HUES48 (cell line): Measurements from ENCODE around the gene SWT1.

Source experiments
- H3K27ac ChIP-seq: one replicate; pipeline ENCODE4 v1.7.0; 2013; ENCODE audit warnings: low read depth, low read length, inconsistent platforms
- H3K27me3 ChIP-seq: 2 replicates; pipeline ENCODE4 v1.6.1; 2013; ENCODE audit warnings: mild to moderate bottlenecking, low read length; ENCODE audit not compliant: control insufficient read depth, insufficient read depth
- H3K36me3 ChIP-seq: 2 replicates; pipeline ENCODE4 v1.6.1; 2013; ENCODE audit warnings: low read length; ENCODE audit not compliant: control insufficient read depth, insufficient read depth
- H3K4me1 ChIP-seq: 2 replicates; pipeline ENCODE4 v1.6.1; 2013; ENCODE audit warnings: mild to moderate bottlenecking, low read length; ENCODE audit not compliant: control insufficient read depth, insufficient read depth
- H3K4me3 ChIP-seq: 2 replicates; pipeline ENCODE4 v1.5.1; 2013; ENCODE audit warnings: mild to moderate bottlenecking, low read depth, low read length
- H3K9ac ChIP-seq: 2 replicates; pipeline ENCODE4 v1.6.1; 2013; ENCODE audit warnings: mild to moderate bottlenecking, low read depth, low read length, moderate library complexity
- H3K9me3 ChIP-seq: 2 replicates; pipeline ENCODE4 v1.6.1; 2013; ENCODE audit warnings: low read length; ENCODE audit not compliant: control insufficient read depth, insufficient read depth

Gene SWT1

DNA sequence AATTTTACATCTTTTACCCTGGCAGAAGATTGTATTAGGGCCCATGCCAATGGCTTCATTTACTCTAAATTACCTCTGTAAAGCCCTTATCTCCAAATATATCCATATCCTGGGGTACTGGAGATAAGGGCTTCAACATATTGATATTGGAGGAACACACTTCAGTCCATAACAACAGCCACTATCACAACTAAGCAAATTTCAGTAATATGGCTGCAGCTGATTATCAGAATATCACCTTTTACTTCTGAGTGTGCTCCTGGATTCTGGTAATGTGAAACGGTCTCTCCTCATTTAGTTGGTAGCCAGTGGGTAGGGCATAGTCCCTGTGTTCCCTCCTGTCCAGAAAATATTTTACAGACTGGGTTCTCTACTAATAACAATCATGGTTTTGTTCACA is 106.8 kb downstream of the SWT1 start:
- Histone ChIP-seq H3K9me3 (no peaks in the 10 kb centered on the region), H3K4me3 (no peak overlapping the region), H3K4me1 (no peaks in the 10 kb centered on the region), H3K36me3 (no peaks in the 10 kb centered on the region), H3K9ac (no peak overlapping the region), H3K27me3 (no peaks in the 10 kb centered on the region), H3K27ac (no peak overlapping the region)

DNA sequence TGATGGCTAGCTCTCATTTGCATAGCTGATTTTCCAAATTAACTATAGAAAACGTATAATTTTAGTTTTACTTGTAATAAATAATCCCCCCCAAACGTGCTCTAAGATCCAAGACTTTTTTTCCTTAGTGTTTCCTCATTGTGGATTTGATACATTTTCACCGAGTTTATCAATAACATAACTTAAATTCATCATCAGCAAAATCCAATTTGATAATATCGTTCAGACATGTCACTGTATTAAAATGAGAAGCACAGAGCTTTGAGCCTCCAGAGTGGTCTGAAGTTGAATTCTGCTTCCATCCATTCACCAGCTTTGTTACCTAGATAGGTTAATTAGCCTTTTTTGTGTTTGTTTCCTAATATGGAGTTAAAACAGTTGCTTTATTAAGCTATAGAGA is 108.3 kb downstream of the SWT1 start:
- Histone ChIP-seq H3K27ac (no peak overlapping the region), H3K9ac (no peak overlapping the region), H3K9me3 (no peaks in the 10 kb centered on the region), H3K4me1 (no peaks in the 10 kb centered on the region), H3K4me3 (no peak overlapping the region), H3K36me3 (no peaks in the 10 kb centered on the region), H3K27me3 (no peaks in the 10 kb centered on the region)

DNA sequence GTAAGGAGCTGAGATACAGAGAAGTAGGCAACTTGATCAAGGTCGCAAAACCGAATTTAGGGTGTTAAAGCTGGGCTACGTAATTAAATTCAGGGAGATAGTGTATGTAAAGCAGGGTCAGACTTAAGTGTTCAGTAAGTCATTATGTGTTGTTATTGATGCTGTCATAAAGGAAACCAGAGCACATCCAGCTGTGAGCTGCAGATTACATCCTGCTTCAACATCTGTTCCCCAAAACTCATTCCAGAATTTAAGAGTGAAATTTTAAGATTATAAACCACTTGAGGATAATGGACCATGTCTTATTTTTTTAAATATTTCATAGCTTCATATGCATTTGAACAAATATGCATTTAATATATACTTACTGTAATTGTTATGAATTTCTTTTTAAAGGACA is 110.3 kb downstream of the SWT1 start:
- Histone ChIP-seq H3K27me3 (no peaks in the 10 kb centered on the region), H3K27ac (no peak overlapping the region), H3K9ac (no peak overlapping the region), H3K9me3 (no peaks in the 10 kb centered on the region), H3K4me3 (no peak overlapping the region), H3K4me1 (no peaks in the 10 kb centered on the region), H3K36me3 (no peaks in the 10 kb centered on the region)

DNA sequence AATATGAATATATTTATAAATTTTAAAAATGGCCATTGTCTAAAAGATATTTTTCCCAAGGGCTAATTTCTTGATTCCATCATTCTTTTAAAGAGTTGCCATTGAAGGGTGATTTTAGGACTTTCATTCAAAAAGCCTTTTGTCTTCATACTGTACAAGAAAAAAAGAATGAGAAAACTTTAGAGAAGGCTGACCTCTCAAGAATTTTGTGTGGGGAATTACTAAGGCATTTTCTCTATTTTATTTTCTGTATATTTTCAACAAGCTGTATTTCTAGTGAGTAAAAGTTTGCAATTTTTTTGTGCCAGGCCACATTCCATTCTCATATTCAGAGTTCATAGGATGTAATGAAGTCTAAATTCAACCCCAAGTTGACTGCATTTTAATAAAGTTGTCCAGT is 110.7 kb downstream of the SWT1 start:
- Histone ChIP-seq H3K27ac (no peak overlapping the region), H3K9ac (no peak overlapping the region), H3K36me3 (no peaks in the 10 kb centered on the region), H3K4me1 (no peaks in the 10 kb centered on the region), H3K9me3 (no peaks in the 10 kb centered on the region), H3K4me3 (no peak overlapping the region), H3K27me3 (no peaks in the 10 kb centered on the region)

DNA sequence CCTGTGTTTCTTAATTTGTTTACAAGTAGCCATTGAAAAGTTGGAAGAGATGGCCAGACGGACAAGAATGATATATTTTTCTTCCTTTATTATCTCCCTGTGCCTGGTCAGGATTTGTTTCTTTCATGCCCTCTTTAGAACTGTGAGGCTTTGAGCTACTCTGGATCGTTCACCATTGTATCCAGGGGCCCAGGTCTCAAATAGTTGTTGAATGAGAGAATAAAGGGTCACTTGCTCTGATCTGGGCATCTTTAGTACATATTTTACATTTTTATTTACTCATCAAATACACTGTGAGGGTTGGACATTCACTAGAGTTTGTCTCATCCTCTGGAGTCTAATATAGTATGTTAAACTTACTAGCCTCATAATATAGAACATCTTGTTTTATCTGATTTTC is 111.4 kb downstream of the SWT1 start:
- Histone ChIP-seq H3K27ac (no peak overlapping the region), H3K27me3 (no peaks in the 10 kb centered on the region), H3K4me3 (no peak overlapping the region), H3K9ac (no peak overlapping the region), H3K4me1 (no peaks in the 10 kb centered on the region), H3K9me3 (no peaks in the 10 kb centered on the region), H3K36me3 (no peaks in the 10 kb centered on the region)

DNA sequence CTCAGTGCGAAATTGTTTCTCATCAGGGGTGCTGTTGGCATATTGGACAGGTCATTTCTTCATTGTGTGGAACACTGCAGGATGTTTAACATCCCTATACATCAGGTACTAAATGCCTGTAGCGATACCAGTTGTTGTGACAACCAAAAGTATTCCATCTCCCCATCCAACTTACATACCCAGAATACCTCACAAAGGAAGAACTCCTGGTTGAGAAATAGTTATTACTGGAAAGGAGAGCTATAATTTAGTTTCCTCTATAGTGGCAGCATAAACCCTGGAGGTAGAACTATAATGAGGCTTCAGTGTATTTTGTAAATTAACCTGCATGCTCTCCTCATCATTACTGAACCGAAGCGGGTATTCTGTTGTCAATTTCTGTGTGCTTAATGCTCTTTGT is 115.0 kb downstream of the SWT1 start:
- H3K4me1 ChIP-seq: no peaks in the 10 kb centered on the region
- no peak overlapping the region for H3K4me3 ChIP-seq
- no peaks in the 10 kb centered on the region for H3K9me3 ChIP-seq
- no peak overlapping the region for H3K27ac ChIP-seq
- H3K9ac ChIP-seq: no peak overlapping the region
- H3K36me3 ChIP-seq: no peaks in the 10 kb centered on the region
- no peaks in the 10 kb centered on the region for H3K27me3 ChIP-seq

DNA sequence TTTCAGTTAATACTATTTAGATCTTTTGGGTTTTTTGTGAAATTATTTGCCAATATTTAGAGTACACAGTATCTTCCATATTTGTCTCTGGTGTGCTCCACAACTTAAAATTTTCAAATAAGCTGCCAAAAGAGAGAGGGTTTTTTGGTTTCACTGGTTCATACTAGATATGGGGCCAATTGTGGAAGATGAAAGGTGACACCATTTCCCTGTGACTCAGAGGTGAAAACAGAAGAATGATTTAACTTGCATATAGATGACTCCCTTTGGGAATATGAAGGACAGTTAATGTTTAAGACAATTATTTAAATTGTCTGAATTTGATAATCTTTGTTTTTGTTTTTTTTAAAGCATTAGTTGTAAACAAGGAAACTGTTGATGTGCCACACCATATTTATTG is 122.6 kb downstream of the SWT1 start:
- H3K4me1 ChIP-seq: no peaks in the 10 kb centered on the region

DNA sequence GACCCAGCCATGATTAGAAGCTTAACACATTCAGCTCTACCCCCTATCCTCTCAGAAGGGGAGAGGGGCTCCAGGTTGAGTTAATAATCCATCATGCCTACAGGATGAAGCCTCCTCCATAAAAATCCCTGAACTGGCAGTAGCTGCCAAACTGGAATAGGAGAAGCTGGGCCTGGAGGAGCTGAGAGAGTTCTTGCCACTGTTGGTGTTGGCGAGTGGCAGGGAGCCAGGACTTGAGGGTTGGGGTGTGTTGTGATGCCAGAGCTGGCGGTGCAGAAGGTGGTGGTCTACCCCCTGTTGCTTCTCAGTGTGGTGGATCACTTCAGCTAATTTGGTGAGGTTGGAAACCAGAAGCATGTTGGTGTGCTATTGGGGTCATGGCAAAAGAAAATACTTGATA is 123.6 kb downstream of the SWT1 start:
- Histone ChIP-seq H3K9ac (no peak overlapping the region), H3K27ac (no peak overlapping the region), H3K27me3 (no peaks in the 10 kb centered on the region), H3K4me3 (no peak overlapping the region), H3K9me3 (no peaks in the 10 kb centered on the region), H3K4me1 (no peaks in the 10 kb centered on the region), H3K36me3 (0 out of 2 replicates have a peak, but pooled peaks cover 5% of the 10 kb centered on the region)

More for the DNA sequence above, 122.6 kb downstream of the SWT1 start:
- 0 out of 2 replicates have a peak, but pooled peaks cover 5% of the 10 kb centered on the region for H3K36me3 ChIP-seq
- no peaks in the 10 kb centered on the region for H3K27me3 ChIP-seq
- H3K9me3 ChIP-seq: no peaks in the 10 kb centered on the region
- no peak overlapping the region for H3K9ac ChIP-seq
- no peak overlapping the region for H3K27ac ChIP-seq
- H3K4me3 ChIP-seq: no peak overlapping the region

DNA sequence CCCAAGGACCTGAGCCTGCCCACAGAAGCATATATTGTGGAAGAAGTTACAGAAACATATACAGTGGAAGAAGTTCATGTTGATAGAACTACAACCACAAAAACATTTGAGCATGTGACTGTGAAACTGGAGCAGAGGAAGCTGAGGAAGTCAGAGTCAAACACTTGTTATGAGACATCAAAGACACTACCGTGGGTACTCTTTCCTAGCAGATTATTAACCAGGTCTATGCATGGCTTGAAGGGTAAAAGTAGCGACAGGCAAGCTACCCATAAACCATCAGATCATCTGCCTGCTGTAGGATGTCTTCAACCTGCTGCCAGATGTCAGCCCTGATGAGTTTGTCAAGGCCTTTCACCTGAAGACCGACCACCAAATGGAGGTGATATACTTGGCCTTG is 124.3 kb downstream of the SWT1 start:
- H3K9ac ChIP-seq: no peak overlapping the region
- 0 out of 2 replicates have a peak, but pooled peaks cover 5% of the 10 kb centered on the region for H3K36me3 ChIP-seq
- no peak overlapping the region for H3K4me3 ChIP-seq
- H3K27me3 ChIP-seq: no peaks in the 10 kb centered on the region
- H3K9me3 ChIP-seq: no peaks in the 10 kb centered on the region
- no peaks in the 10 kb centered on the region for H3K4me1 ChIP-seq
- no peak overlapping the region for H3K27ac ChIP-seq

DNA sequence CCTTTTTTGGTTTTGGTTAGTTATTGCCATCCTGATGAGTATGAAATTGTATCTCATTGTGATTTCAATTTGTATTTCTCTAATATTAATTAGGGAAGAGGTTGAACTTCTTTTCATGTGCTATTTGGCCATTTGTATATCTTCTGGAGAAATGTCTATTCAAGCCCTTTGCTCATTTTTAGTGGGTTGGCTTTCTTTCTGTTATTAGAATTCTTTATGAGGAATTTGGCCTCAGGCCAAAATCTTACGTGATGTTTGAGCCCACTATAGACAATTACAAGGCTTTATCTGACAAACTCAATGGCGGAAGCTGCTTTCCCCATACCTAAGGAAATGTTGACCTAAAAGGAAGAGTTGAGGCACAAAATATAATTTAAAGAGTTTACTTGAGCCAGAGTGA is 127.1 kb downstream of the SWT1 start:
- H3K27me3 ChIP-seq: no peaks in the 10 kb centered on the region
- H3K9me3 ChIP-seq: no peaks in the 10 kb centered on the region
- H3K4me3 ChIP-seq: no peak overlapping the region
- no peak overlapping the region for H3K9ac ChIP-seq
- H3K4me1 ChIP-seq: no peaks in the 10 kb centered on the region
- H3K36me3 ChIP-seq: 0 out of 2 replicates have a peak, but pooled peaks cover 5% of the 10 kb centered on the region
- H3K27ac ChIP-seq: no peak overlapping the region

DNA sequence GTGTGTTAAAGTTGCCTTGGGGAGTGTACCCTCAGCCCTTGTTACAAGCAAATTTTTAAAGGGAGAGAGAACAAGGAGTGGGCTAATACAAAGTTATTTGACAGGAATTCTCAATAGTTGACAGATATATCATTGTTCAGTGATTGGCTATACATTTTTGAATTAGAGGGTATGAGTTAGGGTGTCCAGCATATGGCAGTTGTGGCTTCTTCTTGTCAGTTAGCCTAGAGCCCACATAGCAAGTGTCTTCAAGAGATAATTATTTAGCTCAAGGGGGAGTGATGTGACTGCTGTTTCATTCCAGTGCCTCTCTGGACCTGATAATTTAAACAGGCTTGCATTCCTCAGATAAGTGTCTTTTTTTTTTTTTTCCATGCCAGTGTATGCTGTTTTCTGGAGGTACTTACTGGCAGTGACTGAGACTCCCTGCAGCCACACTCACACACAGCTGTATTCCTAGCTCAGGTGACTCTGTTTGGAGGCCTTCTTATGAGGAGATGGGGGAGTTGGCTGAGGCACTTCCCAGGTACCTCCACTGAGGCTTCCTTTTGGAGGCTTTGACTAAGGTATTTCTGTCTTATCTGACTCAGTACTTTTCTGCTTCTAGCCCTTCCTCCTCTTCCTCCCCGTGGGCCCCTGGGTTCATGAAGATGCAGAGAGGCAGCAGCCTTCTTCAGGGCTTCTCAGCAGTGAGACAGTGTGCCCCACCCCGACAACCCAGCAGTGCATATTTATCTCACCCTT is 127.7 kb downstream of the SWT1 start:
- no peak overlapping the region for H3K27ac ChIP-seq
- H3K4me3 ChIP-seq: no peak overlapping the region
- H3K4me1 ChIP-seq: no peaks in the 10 kb centered on the region
- H3K9me3 ChIP-seq: no peaks in the 10 kb centered on the region
- H3K36me3 ChIP-seq: 0 out of 2 replicates have a peak, but pooled peaks cover 5% of the 10 kb centered on the region
- H3K9ac ChIP-seq: no peak overlapping the region
- H3K27me3 ChIP-seq: no peaks in the 10 kb centered on the region
